Suprapubic skin (tissue), 4 donors: ENCODE measurements around the gene LMAN1L.

Experiments used
- EP300 ChIP-seq: sonication (generic); formaldehyde crosslinking; IDR thresholded peaks from one replicate; pipeline ENCODE4 v1.6.1; 2017; ENCODE audit warnings: antibody characterized with exemption
- POLR2A ChIP-seq, 2 donors: fragments of 450-650 bp; IDR thresholded peaks; one replicate each; pipeline ENCODE4 v1.6.1; 2017; ENCODE audit warnings: antibody characterized with exemption in 2 of 2, mild to moderate bottlenecking in 2 of 2, moderate library complexity in 2 of 2
- POLR2AphosphoS5 ChIP-seq, 3 donors: sonication (generic); formaldehyde crosslinking; IDR thresholded peaks; one replicate each; pipeline ENCODE4 v1.6.1; 2017; ENCODE audit warnings: antibody characterized with exemption in 3 of 3
- TF ChIP-seq, protein P1 (sequence below), 2 donors: fragments of 200-600 bp in 1 of 2; fragments of 450-650 bp in 1 of 2; sonication (generic) in 1 of 2; IDR thresholded peaks; one replicate each; pipeline ENCODE4 v1.5.1; 2016 to 2019; ENCODE audit warnings: antibody characterized with exemption in 2 of 2, mild to moderate bottlenecking in 1 of 2, moderate library complexity in 1 of 2

DNA sequence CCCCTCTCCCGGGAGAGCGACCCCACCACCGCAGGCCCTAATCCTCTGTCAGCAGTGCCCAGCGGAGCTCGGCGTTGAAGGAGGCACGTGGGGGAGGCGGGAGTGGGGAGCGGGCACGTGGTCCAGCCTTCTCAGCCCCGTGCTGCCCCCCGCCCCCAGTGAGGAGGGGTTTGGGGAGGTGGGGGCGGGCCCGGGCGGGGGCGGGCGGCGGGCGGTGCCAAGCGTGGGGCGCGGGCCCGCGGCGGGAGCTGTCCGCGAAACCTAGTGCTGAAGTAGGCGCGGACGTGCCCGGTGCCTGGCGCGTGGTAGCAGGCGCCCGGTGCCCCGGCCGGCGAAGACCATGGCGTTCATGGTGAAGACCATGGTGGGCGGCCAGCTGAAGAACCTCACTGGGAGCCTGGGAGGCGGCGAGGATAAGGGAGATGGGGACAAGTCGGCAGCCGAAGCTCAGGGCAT lies 13.8 kb downstream of the LMAN1L start, which contains the start of gene CPLX3:
- TF ChIP-seq, protein P1, sequence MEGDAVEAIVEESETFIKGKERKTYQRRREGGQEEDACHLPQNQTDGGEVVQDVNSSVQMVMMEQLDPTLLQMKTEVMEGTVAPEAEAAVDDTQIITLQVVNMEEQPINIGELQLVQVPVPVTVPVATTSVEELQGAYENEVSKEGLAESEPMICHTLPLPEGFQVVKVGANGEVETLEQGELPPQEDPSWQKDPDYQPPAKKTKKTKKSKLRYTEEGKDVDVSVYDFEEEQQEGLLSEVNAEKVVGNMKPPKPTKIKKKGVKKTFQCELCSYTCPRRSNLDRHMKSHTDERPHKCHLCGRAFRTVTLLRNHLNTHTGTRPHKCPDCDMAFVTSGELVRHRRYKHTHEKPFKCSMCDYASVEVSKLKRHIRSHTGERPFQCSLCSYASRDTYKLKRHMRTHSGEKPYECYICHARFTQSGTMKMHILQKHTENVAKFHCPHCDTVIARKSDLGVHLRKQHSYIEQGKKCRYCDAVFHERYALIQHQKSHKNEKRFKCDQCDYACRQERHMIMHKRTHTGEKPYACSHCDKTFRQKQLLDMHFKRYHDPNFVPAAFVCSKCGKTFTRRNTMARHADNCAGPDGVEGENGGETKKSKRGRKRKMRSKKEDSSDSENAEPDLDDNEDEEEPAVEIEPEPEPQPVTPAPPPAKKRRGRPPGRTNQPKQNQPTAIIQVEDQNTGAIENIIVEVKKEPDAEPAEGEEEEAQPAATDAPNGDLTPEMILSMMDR (IDR thresholded peaks at IDR 0.05): no peak
- no peak for TF ChIP-seq POLR2AphosphoS5 (IDR thresholded peaks at IDR 0.05)
- no peak for TF ChIP-seq POLR2A (IDR thresholded peaks at IDR 0.05)
- no peak for TF ChIP-seq EP300
